ENCODE results near the gene ADAD2. TPM values are rescaled to one million over a fixed set of nuclear protein-coding genes. Genes with fewer than 3 reads are reported as not detected.

ADAD2 gene
- polyA plus RNA-seq, 1 donor, result 1.4 TPM

GRCh38 chr16:84226026-84226425 lies 35.1 kb downstream of the ADAD2 start:
- DNase-seq, result no peak

DNA sequence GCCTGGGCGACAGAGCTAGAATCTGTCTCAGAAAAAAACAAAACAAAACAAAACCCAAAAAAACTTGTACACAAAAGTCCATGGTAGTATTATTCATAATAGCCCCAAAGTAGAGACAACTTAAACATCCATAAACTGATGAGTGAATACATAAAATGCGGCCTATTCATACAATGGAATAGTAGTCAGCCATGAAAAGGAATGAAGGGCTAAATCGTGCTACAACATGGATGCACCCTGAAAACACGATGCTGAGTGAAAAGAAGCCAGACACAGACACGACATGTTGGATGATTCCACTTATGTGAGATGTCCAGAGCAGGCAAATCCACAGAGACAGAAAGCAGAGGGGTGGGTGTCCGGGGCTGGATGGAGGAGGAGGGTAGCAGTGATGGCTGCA lies 36.6 kb downstream of the ADAD2 start:
- no peak for DNase-seq

DNA sequence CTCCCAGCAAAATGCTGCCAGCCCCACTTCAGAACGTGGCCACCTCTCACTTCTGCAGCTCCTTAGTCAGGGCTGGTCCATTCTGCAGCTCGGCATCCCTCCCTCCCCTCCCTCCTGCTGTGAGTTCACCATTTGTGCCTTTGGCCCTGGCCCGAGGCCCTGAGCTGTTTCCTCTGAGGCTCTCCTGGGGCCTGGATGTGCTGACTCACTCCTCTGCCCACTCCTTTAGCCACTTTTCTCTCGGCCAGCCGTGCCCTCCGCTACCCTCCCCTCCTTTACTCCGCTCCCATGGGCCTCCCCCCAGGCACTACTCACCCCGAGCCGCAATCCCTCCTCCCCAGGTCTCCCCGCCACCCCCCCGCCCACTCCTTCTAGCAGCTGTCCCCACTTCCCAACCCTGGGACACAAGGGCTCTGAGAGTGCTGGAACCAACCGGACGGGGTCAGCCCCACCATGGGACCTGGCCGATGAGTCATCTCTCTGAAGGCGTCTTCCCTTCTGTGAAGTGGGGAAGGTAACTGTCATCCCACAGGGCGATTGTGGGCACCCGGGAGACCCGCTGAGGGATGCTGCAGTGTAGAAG lies 37.4 kb downstream of the ADAD2 start:
- DNase-seq, result peak; percentile 74

GRCh38 chr16:84229471-84229870 lies 38.5 kb downstream of the ADAD2 start:
- peak; percentile 46 for DNase-seq

DNA sequence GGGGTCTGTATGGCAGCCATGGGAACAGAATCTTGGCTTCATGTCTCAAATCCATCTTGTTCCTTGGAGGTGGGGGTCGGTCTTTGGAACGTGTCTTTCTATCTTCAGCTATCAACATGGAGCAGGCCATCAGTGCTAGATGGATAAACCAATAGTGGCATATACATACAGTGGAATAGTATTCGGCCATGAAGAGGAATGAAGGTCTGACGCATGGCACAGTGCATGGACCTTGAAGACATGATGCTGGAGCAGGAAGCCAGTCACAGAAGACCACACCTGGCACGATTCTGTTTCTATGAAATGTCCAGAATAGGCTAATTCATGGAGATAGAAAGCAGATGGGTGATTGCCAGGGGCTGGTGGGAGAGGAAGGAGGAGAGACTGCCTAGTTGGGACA lies 41.1 kb downstream of the ADAD2 start:
- DNase-seq, result no peak

- no peak for DNase-seq
These were observed 42.0 kb downstream of the ADAD2 start for GRCh38 chr16:84232969-84233368.

DNA sequence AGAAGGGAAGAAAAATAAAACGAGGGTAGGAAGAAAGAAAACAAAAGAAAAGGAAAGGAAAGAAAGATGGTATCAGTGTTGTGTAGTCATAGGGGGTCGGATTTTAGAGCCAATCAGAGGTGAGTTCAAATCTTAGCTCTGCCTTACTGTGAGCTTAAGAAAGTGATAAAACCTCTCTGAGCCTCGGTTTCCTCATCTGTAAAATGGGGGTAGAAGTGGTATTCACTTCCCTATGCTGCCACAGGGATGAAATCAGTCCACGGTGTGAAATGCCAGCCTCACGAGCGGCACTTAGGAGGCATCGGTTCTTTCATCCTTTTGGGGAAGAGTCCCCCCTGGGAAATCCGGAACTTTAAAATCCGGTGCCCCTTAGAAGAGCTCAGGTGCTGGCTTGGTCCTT lies 42.8 kb downstream of the ADAD2 start:
- DNase-seq, result no peak

DNA sequence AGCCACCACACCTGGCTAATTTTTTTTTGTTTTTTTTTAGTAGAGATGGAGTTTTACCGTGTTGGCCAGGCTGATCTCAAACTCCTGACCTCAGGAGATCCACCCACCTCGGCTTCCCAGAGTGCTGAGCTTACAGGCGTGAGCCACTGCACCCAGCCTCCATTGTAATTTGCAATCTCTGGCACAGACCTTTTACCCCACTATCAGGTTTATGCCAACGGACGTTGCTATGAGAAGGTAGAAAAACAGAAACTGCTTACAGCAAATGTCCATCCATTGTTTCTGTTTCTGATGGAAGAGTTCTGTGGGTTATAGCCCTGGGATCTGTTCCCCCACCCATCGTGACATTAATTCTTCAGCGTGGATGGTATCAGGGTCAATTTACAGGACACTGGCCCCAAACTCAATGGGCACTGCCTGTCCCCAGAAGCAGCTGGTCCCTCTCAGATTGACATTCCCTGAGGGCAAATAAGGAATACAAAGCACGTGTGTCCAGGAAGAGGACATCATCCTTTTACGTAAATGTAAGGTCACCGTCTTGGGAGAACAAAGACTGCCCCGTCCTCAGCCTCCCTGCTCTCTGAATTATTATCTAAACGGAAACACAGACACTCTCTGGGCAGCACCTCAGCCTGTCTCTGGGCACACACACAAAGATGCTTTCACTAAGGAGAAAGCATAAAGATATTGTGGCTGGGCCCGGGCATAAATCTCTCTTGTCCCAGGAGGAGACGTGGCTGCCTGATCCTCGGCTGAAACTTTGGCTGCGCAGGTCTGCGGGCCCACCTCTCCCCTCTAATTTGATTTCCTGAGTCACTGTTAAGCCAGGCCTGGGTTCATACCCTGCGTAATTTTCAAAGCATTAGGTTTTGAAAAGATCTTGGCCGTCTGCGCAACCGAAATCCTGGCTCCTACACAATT lies 43.6 kb downstream of the ADAD2 start:
- peak; percentile 44 for DNase-seq

- DNase-seq, result no peak
These were observed 45.7 kb downstream of the ADAD2 start for GRCh38 chr16:84236671-84237070.

DNA sequence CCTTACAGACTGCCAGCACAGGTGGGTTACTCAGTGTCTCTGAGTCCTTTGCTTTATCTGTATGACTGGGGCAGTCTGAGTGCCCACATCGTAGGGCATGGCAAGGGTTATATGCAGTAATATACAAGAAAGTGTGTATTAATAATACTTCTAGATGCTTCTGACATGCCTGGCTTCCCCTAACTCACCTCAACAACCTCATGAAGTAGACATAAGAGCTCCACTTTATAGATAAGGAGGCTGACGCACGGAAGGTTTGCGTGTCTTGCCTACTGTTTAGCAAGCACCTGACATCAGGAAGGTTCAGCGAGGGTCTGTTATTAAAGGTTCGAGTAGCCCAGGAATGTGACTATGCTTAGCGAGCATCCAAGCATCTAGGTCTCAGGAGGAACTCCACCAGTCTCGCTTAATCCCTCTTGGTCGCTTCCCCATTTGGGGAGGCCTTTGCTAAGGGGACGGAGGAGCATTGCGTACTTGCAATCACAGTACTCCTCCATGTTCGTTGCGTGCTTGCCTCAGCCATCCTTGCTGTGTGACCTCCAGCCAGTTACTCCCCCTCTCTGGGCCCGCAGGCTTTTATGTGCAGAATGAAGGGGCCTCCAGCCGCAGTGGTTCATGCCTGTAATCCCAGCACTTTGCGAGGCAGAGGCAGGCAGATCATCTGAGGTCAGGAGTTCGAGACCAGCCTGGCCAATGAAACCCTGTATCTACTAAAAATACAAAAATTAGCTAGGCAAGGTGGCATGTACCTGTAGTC lies 47.2 kb downstream of the ADAD2 start:
- DNase-seq, result no peak

- DNase-seq, result no peak
These were observed 48.3 kb downstream of the ADAD2 start for GRCh38 chr16:84239141-84239769.

- DNase-seq, result no peak
These were observed 49.0 kb downstream of the ADAD2 start, which contains the start of gene KCNG4 for GRCh38 chr16:84239909-84240308. KCNG4 (minus strand) TSS chr16:84240012; CDS start chr16:84237485, 2,527 bp downstream.

GRCh38 chr16:84240455-84240854 lies 49.5 kb downstream of the ADAD2 start:
- no peak for DNase-seq

DNA sequence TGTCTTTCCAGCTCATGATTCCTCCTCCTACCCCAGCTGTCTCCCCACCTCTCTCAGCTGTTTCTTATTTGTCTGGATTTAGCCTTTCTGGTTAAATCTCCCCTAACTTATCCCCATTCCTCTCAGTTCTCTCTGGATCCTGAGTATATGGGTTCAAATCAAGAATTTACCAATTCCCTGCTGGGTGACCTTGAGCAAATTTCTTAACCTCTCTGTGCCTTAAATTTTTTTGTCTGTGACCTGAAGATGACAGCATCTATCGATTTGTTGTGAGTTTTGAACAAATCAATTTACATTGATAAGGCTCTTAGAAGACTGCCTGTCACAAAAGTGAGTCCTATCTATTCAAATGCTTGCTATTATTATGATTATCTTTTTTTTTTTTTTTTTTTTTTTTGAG lies 50.8 kb downstream of the ADAD2 start:
- DNase-seq, result no peak

- DNase-seq, result no peak
These were observed 51.9 kb downstream of the ADAD2 start for GRCh38 chr16:84242839-84243238.

- no peak for DNase-seq
These were observed 52.8 kb downstream of the ADAD2 start for GRCh38 chr16:84243732-84244131.

- DNase-seq, result no peak
These were observed 53.8 kb downstream of the ADAD2 start for GRCh38 chr16:84244728-84245127.

GRCh38 chr16:84245956-84246678 lies 55.2 kb downstream of the ADAD2 start:
- no peak for DNase-seq

DNA sequence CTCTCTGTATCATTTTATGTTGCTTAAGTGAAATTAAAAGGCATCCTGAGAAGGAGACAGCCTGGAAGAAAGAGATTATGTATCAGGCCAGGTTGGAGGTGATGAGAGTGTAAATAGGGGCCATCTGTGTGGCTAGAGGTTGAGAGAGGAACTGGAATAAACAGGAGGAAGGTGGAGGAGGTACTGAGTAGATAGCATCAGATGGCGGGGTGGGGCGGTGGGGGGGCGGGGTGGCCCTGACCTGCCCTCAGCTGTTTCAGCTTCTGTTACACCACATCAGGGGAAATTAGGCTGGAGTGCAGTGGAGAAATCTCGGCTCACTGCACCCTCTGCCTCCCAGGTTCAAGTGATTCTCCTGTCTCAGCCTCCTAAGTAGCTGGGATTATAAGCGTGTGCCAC lies 55.7 kb downstream of the ADAD2 start:
- DNase-seq, result no peak
